HepG2 (cell line): ENCODE results near the gene NUP214. TPM values are rescaled to one million over a fixed set of nuclear protein-coding genes. Genes with fewer than 3 reads are reported as not detected.
A peak's percentile ranks its signal among the peaks of the same experiment; 100 is the strongest.

Experiments
- CBX2 ChIP-seq, 2 experiments: fragments of 200-600 bp in 1 of 2; sonication (generic); formaldehyde crosslinking in 1 of 2; IDR thresholded peaks; 2 replicates each; pipeline versions ENCODE4 v1.7.0 to v1.8.1; 2018 to 2022; ENCODE audit warnings: low read depth in 2 of 2, low read length in 1 of 2, mild to moderate bottlenecking in 1 of 2, missing genetic modification reagents in 1 of 2
- HNRNPH1 ChIP-seq: fragments of 200-400 bp; formaldehyde crosslinking; optimal IDR thresholded peaks from 2 replicates; pipeline ENCODE3; 2017; ENCODE audit warnings: mild to moderate bottlenecking, low read depth, low read length
- HNRNPLL ChIP-seq: fragments of 200-400 bp; formaldehyde crosslinking; IDR thresholded peaks from 2 replicates; pipeline ENCODE4 v1.6.1; 2017; ENCODE audit warnings: mild to moderate bottlenecking, low read depth, low read length; ENCODE audit not compliant: poor library complexity, severe bottlenecking
- KDM2A ChIP-seq: sonication (generic); formaldehyde crosslinking; IDR thresholded peaks from 2 replicates; pipeline ENCODE4 v1.4.0; 2020; ENCODE audit warnings: low read depth, missing genetic modification reagents, borderline replicate concordance
- KDM4B ChIP-seq: sonication (generic); formaldehyde crosslinking; IDR thresholded peaks from 2 replicates; pipeline ENCODE4 v1.4.0; 2020; ENCODE audit warnings: missing genetic modification reagents
- PRDM4 ChIP-seq: sonication (generic); formaldehyde crosslinking; IDR thresholded peaks from 2 replicates; pipeline ENCODE4 v1.9.0; 2021; ENCODE audit warnings: missing genetic modification reagents, borderline replicate concordance
- RBM39 ChIP-seq: fragments of 200-400 bp; formaldehyde crosslinking; IDR thresholded peaks from one replicate; pipeline ENCODE4 v1.6.1; 2018; ENCODE audit warnings: antibody characterized with exemption, mild to moderate bottlenecking, low read depth, low read length; ENCODE audit not compliant: poor library complexity, severe bottlenecking
- RELA ChIP-seq: sonication (generic); formaldehyde crosslinking; IDR thresholded peaks from 2 replicates; pipeline ENCODE4 v1.4.0; 2020; ENCODE audit warnings: missing genetic modification reagents
- SAP130 ChIP-seq: IDR thresholded peaks from 2 replicates; pipeline ENCODE4 v1.6.1; 2016; ENCODE audit warnings: low read depth
- SRSF1 ChIP-seq: fragments of 200-400 bp; formaldehyde crosslinking; optimal IDR thresholded peaks from 2 replicates; pipeline ENCODE3; 2017; ENCODE audit warnings: mild to moderate bottlenecking, low read depth, low read length, moderate library complexity
- TBP ChIP-seq: sonication (generic); formaldehyde crosslinking; IDR thresholded peaks from 2 replicates; pipeline ENCODE4 v1.5.0; 2020; ENCODE audit warnings: missing genetic modification reagents
- ZFP36 ChIP-seq: fragments of 150-350 bp; IDR thresholded peaks from 2 replicates; pipeline ENCODE4 v1.6.1; 2018; ENCODE audit warnings: borderline replicate concordance, low read length, low read depth; ENCODE audit not compliant: partially characterized antibody
- ZNF34 ChIP-seq: sonication (generic); formaldehyde crosslinking; IDR thresholded peaks from 2 replicates; pipeline ENCODE4 v1.4.0; 2020; ENCODE audit warnings: mild to moderate bottlenecking, missing genetic modification reagents, borderline replicate concordance
- ZNF460 ChIP-seq: sonication (generic); formaldehyde crosslinking; IDR thresholded peaks from 2 replicates; pipeline ENCODE4 v1.5.1; 2020; ENCODE audit warnings: missing genetic modification reagents, mild to moderate bottlenecking, borderline replicate concordance
- ZNF562 ChIP-seq: sonication (generic); formaldehyde crosslinking; IDR thresholded peaks from 2 replicates; pipeline ENCODE4 v1.8.0; 2022; ENCODE audit warnings: missing genetic modification reagents, borderline replicate concordance
- ZNF687 ChIP-seq: sonication (generic); formaldehyde crosslinking; IDR thresholded peaks from 2 replicates; pipeline ENCODE4 v1.5.1; 2020; ENCODE audit warnings: mild to moderate bottlenecking, missing genetic modification reagents, moderate library complexity
- ZNF740 ChIP-seq: sonication (generic); formaldehyde crosslinking; IDR thresholded peaks from 2 replicates; pipeline ENCODE4 v1.4.0; 2020; ENCODE audit warnings: missing genetic modification reagents
- ZNF75D ChIP-seq: sonication (generic); formaldehyde crosslinking; IDR thresholded peaks from 2 replicates; pipeline ENCODE4 v1.8.1; 2023; ENCODE audit warnings: missing genetic modification reagents, mild to moderate bottlenecking, borderline replicate concordance
- ZNF772 ChIP-seq: sonication (generic); formaldehyde crosslinking; IDR thresholded peaks from 2 replicates; pipeline ENCODE4 v1.5.0; 2020; ENCODE audit warnings: mild to moderate bottlenecking, missing genetic modification reagents
- ZXDC ChIP-seq: sonication (generic); formaldehyde crosslinking; IDR thresholded peaks from 2 replicates; pipeline ENCODE4 v1.5.0; 2020; ENCODE audit warnings: mild to moderate bottlenecking, missing genetic modification reagents
- polyA plus RNA-seq, 8 experiments: library from polyadenylated mRNA; depleted of rRNA in 3 of 8; stranded (reverse) in 7 of 8; unstranded in 1 of 8; fragments of >200 nt; fragmentation: Illumina TruSeq in 4 of 8; extraction: Trizol in 4 of 8; gene quantifications; 2 replicates each; pipeline versions ENCODE4 v1.2.1 to v1.2.3, GENCODE V29; 2011 to 2016; ENCODE audit warnings: low read depth in 4 of 8, missing spikeins in 1 of 8, mixed read lengths in 1 of 8; ENCODE audit not compliant: insufficient read depth in 1 of 8
- total RNA-seq, 5 experiments: library from RNA; depleted of rRNA; stranded (reverse); fragments of >200 nt; fragmentation: Illumina TruSeq; extraction: Trizol; gene quantifications; 2 replicates each; pipeline ENCODE4 v1.2.3, GENCODE V29; 2016; ENCODE audit warnings: low read depth in 1 of 5

NUP214 gene
- total and polyA plus RNA-seq, 2 of the 13 experiments (the other 11 are each of a cell fraction or from before 2014, with no cell fraction given): 8.4 to 16.0 TPM

GRCh38 chr9:131111854-131112311 lies 13.5 kb upstream of the NUP214 start (continued):
- TF ChIP-seq RBM39 (peak; percentile 89), ZNF687 (CRISPR knock-in tag) (peak; percentile 52; the same call in 1 of the 2 replicates), ZNF562 (CRISPR knock-in tag) (no peak), ZNF34 (CRISPR knock-in tag) (no peak), TBP (no peak), HNRNPLL (peak; percentile 71), CBX2 (IDR thresholded peaks at IDR 0.05; ENCODE audit: low read depth, low read length) (no peak), CBX2 (CRISPR knock-in tag; IDR thresholded peaks at IDR 0.05; ENCODE audit: low read depth) (no peak), ZNF75D (CRISPR knock-in tag) (no peak), KDM4B (CRISPR knock-in tag) (no peak), ZNF772 (CRISPR knock-in tag) (no peak), ZNF460 (CRISPR knock-in tag) (no peak), PRDM4 (no peak), KDM2A (CRISPR knock-in tag) (peak; percentile 37; the same call in 1 of the 2 replicates), HNRNPH1 (peak; percentile 84), SRSF1 (no peak), SAP130 (peak; percentile 17; the same call in 1 of the 2 replicates), ZNF740 (CRISPR knock-in tag) (no peak), RELA (CRISPR knock-in tag) (no peak), ZXDC (CRISPR knock-in tag) (no peak), ZFP36 (no peak)
